A673 (cell line): ENCODE data around the gene PXDN. TPM values are rescaled to one million over a fixed set of nuclear protein-coding genes. Genes with fewer than 3 reads are reported as not detected.
A peak's percentile ranks its signal among the peaks of the same experiment; 100 is the strongest.

ENCODE experiments used
- BruUV-seq: library from RNA; stranded (reverse); fragments of 400-500 nt; replicated peaks from 2 replicates; lab custom pipeline; 2021; lab: Mats Ljungman, UMichigan
- CTCF ChIA-PET: fragments of 300-600 bp; sonication (Branson Sonifier 250); formaldehyde crosslinking; loops from one replicate; lab custom pipeline; 2022; ENCODE audit warnings: antibody characterized with exemption; lab: Charles Lee
- POLR2A ChIA-PET: fragments of 300-600 bp; sonication (Branson Sonifier 250); formaldehyde crosslinking; loops from one replicate; lab custom pipeline; 2022; ENCODE audit warnings: antibody characterized with exemption; ENCODE audit not compliant: low non-redundant PET; lab: Charles Lee
- DNase-seq: peaks from one replicate; pipeline ENCODE4 v3.0.0-alpha.2; 2015; ENCODE audit warnings: low spot score
- H3K27ac ChIP-seq: fragments of 200-600 bp; sonication (generic); 2 replicates; pipeline ENCODE4 v1.5.1; 2016; ENCODE audit warnings: mixed run types, low read depth, mild to moderate bottlenecking, mixed read lengths, antibody characterized with exemption, low read length; ENCODE audit not compliant: poor library complexity, severe bottlenecking
- H3K27me3 ChIP-seq: fragments of 200-600 bp; sonication (generic); replicated peaks from 2 replicates; pipeline ENCODE4 v1.6.1; 2017; ENCODE audit warnings: mixed run types, low read depth, mild to moderate bottlenecking, mixed read lengths, antibody characterized with exemption, low read length; ENCODE audit not compliant: insufficient read depth, poor library complexity
- H3K36me3 ChIP-seq: fragments of 200-600 bp; sonication (generic); 2 replicates; pipeline ENCODE4 v1.6.1; 2016; ENCODE audit warnings: mixed run types, mild to moderate bottlenecking, mixed read lengths, antibody characterized with exemption, low read length; ENCODE audit not compliant: insufficient read depth, poor library complexity, severe bottlenecking
- H3K4me1 ChIP-seq: fragments of 200-600 bp; sonication (generic); 2 replicates; pipeline ENCODE4 v1.6.1; 2017; ENCODE audit warnings: mixed run types, mild to moderate bottlenecking, mixed read lengths, antibody characterized with exemption, low read length; ENCODE audit not compliant: insufficient read depth, poor library complexity, severe bottlenecking
- H3K4me3 ChIP-seq: fragments of 200-600 bp; sonication (generic); 2 replicates; pipeline ENCODE4 v1.5.1; 2016; ENCODE audit warnings: low read depth, mixed run types, mild to moderate bottlenecking, mixed read lengths, low read length; ENCODE audit not compliant: poor library complexity, severe bottlenecking
- H3K9me3 ChIP-seq: fragments of 200-600 bp; sonication (generic); 2 replicates; pipeline ENCODE4 v1.6.1; 2016; ENCODE audit warnings: mixed run types, low read depth, mild to moderate bottlenecking, mixed read lengths, antibody characterized with exemption, low read length; ENCODE audit not compliant: poor library complexity, severe bottlenecking
- CTCF ChIP-seq: fragments of 300-800, 200-600 bp; sonication (generic); conservative IDR thresholded peaks from 2 replicates; pipeline ENCODE4 v1.5.1; 2017; ENCODE audit warnings: low read depth, mild to moderate bottlenecking, antibody characterized with exemption, low read length, moderate library complexity, mixed read lengths
- EZH2 ChIP-seq: fragments of 200-600 bp; sonication (generic); IDR thresholded peaks from 2 replicates; pipeline ENCODE4 v1.6.1; 2017; ENCODE audit warnings: borderline replicate concordance, low read depth, mild to moderate bottlenecking, mixed read lengths, antibody characterized with exemption, low read length; ENCODE audit not compliant: poor library complexity, severe bottlenecking
- intact Hi-C: fragments of 100-400 bp; cut with micrococcal nuclease; formaldehyde crosslinking; loops from one replicate; pipeline ENCODE4 v1.10.0; 2022; ENCODE audit not compliant: unreplicated experiment
- total RNA-seq: library from RNA; stranded (reverse); gene quantifications from 2 replicates; pipeline ENCODE4 v1.2.3, GENCODE V29; 2021

Gene PXDN
- total RNA-seq, 1 experiment from 2014 or later = 162 TPM

GRCh38 chr2:1645761-1646476 lies 98.4 kb downstream of the PXDN start:
- no TSS peak for BruUV-seq
- TF ChIP-seq EZH2 = no peak
- TF ChIP-seq CTCF = no peak
- no peaks in the 10 kb centered on the region for H3K9me3 ChIP-seq
- H3K4me1 ChIP-seq = peaks cover 18% of the 10 kb centered on the region
- no peak for DNase-seq
- intact Hi-C loops = no loop called here
- no peak overlapping the region for H3K4me3 ChIP-seq
- peaks cover 57% of the 10 kb centered on the region for H3K36me3 ChIP-seq
- H3K27me3 ChIP-seq = no peaks in the 10 kb centered on the region
- ChIA-PET CTCF (no interaction called here), POLR2A (no interaction called here)
- peak overlapping the region; percentile 28 for H3K27ac ChIP-seq

DNA sequence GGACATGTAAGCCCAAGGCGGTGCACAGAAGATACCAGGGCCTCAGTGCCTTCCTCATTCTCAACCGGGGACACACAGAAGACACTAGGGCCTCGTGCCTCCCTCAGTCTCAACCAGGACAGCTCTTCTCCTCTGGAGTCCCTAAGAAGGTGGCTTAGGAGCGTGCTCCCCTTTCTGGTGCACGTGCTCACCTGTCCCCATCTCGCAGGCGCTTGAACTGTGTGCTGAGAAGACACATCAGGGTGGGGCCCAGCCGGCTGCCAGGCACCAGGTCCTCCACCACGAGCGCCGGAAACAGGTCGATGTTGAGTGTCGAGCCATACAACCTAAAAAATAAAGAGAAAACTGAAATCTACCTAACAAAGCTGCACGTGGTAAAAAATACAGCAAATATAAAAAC lies 99.9 kb downstream of the PXDN start:
- DNase-seq = no peak
- no peak overlapping the region for H3K27ac ChIP-seq
- no peak overlapping the region for H3K4me3 ChIP-seq
- BruUV-seq = no TSS peak
- no peaks in the 10 kb centered on the region for H3K27me3 ChIP-seq
- peaks cover 60% of the 10 kb centered on the region for H3K36me3 ChIP-seq
- intact Hi-C loops = no loop called here
- no peak for TF ChIP-seq CTCF
- TF ChIP-seq EZH2 = no peak
- CTCF ChIA-PET = no interaction called here
- no peaks in the 10 kb centered on the region for H3K9me3 ChIP-seq
- H3K4me1 ChIP-seq = peaks cover 18% of the 10 kb centered on the region
- POLR2A ChIA-PET = no interaction called here

- TF ChIP-seq EZH2 (no peak), CTCF (no peak)
- Histone ChIP-seq H3K9me3 (no peaks in the 10 kb centered on the region), H3K4me1 (peaks cover 18% of the 10 kb centered on the region), H3K36me3 (peaks cover 60% of the 10 kb centered on the region), H3K27me3 (no peaks in the 10 kb centered on the region), H3K27ac (peak overlapping the region; percentile 29), H3K4me3 (no peak overlapping the region)
- ChIA-PET CTCF (no interaction called here), POLR2A (no interaction called here)
- intact Hi-C loops = no loop called here
- DNase-seq = no peak
- no TSS peak for BruUV-seq
Observed at GRCh38 chr2:1642993-1643619, 101.2 kb downstream of the PXDN start.
